Ovary (tissue), 3 donors: ENCODE results near the gene PLEKHA7.

ENCODE experiments used
- CTCF ChIP-seq, 3 donors: fragments of 450-650 bp in 2 of 3; fragments of 200-600 bp in 1 of 3; IDR thresholded peaks; one replicate each; pipeline versions ENCODE4 v1.5.1 to v1.8.0; 2016 to 2022; ENCODE audit warnings: antibody characterized with exemption in 3 of 3, mild to moderate bottlenecking in 1 of 3
- EP300 ChIP-seq: sonication (generic); formaldehyde crosslinking; IDR thresholded peaks from one replicate; pipeline ENCODE4 v1.6.1; 2017; ENCODE audit warnings: antibody characterized with exemption
- POLR2A ChIP-seq: fragments of 450-650 bp; IDR thresholded peaks from one replicate; pipeline ENCODE4 v1.6.1; 2017; ENCODE audit warnings: antibody characterized with exemption, mild to moderate bottlenecking, moderate library complexity
- donor health status: DM: no; HTN: no; CAD: no.

GRCh38 chr11:16963316-16963876 lies 50.8 kb downstream of the PLEKHA7 start:
- TF ChIP-seq CTCF (IDR thresholded peaks at IDR 0.05) (no peak), POLR2A (no peak), EP300 (no peak)
